Sigmoid colon (tissue), 4 donors: ENCODE results near the gene ELP4.

Source experiments
- CTCF ChIP-seq, 4 experiments: fragments of 450-650 bp in 3 of 4; fragments of 200-600 bp in 1 of 4; IDR thresholded peaks; one replicate each; pipeline ENCODE4 v1.5.1; 2016 to 2019; ENCODE audit warnings: antibody characterized with exemption in 4 of 4, mild to moderate bottlenecking in 3 of 4, moderate library complexity in 2 of 4
- EP300 ChIP-seq, 4 donors: sonication (generic); formaldehyde crosslinking; IDR thresholded peaks; one replicate each; pipeline ENCODE4 v1.6.1; 2017; ENCODE audit warnings: antibody characterized with exemption in 4 of 4
- POLR2A ChIP-seq, 2 donors: fragments of 450-650 bp; IDR thresholded peaks; one replicate each; pipeline ENCODE4 v1.6.1; 2016; ENCODE audit warnings: antibody characterized with exemption in 2 of 2, mild to moderate bottlenecking in 2 of 2, moderate library complexity in 2 of 2
- POLR2AphosphoS5 ChIP-seq, 4 donors: sonication (generic); formaldehyde crosslinking; IDR thresholded peaks; one replicate each; pipeline ENCODE4 v1.6.1; 2017; ENCODE audit warnings: antibody characterized with exemption in 4 of 4

- no peak for TF ChIP-seq CTCF (IDR thresholded peaks at IDR 0.05)
- TF ChIP-seq POLR2AphosphoS5 (IDR thresholded peaks at IDR 0.05), result no peak
- TF ChIP-seq EP300 (IDR thresholded peaks at IDR 0.05), result no peak
- no peak for TF ChIP-seq POLR2A (IDR thresholded peaks at IDR 0.05)
Measured at GRCh38 chr11:31699066-31699465, 189.5 kb downstream of the ELP4 start.
